ENCODE data around the gene SCN11A. TPM values are rescaled to one million over a fixed set of nuclear protein-coding genes. Genes with fewer than 3 reads are reported as not detected.
A peak's percentile ranks its signal among the peaks of the same experiment; 100 is the strongest.

SCN11A gene
- total and polyA plus RNA-seq, 2 of the 13 experiments (the other 11 are each of a cell fraction or from before 2014, with no cell fraction given): 0.02 to 0.11 TPM

DNA sequence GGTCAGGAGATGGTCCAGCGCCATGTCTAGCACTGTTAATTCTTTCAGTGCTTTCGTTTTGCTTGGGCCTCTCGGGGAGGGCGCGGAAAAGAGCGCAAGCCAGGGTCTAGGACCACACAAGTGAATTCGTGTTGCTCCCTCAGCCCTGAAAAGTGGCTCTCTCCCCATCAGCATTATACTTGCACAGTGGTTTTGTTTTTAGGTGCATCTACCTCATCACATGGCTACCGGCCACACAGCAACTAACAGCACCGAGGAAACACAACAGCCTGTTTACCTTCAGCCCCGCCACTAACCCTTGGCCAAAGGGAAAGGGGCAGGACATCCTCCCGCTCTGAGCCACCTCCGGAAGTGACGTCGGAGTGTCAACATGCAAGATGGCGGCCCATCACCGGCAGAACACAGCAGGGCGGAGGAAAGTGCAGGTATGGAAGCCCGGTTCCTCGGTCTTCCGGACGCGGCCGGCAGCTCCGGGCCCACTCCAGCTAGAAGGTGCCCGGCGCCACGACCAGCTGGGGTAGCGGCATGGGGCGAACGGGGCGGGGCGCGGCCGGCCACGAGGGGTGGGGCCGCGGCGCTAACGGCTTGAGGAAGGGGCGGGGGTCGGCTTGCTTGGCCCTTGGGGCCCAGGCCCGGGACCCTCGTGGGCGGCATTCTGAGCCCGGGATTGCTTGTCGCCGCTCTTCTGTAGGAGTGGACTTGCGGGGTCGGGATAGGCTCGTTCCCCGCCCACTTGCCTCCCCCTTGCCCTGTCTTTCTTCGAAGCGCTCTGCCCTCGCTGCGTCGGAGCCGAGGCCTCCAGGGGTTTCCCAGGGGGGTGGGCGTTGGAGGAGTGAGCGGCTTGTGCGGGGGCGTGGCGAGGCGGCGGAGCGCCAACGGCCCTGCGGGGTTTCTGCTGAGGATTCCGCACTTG lies at the start of gene SCN11A, which contains the start of gene WDR48 (continued):
- TF ChIP-seq, protein P1, sequence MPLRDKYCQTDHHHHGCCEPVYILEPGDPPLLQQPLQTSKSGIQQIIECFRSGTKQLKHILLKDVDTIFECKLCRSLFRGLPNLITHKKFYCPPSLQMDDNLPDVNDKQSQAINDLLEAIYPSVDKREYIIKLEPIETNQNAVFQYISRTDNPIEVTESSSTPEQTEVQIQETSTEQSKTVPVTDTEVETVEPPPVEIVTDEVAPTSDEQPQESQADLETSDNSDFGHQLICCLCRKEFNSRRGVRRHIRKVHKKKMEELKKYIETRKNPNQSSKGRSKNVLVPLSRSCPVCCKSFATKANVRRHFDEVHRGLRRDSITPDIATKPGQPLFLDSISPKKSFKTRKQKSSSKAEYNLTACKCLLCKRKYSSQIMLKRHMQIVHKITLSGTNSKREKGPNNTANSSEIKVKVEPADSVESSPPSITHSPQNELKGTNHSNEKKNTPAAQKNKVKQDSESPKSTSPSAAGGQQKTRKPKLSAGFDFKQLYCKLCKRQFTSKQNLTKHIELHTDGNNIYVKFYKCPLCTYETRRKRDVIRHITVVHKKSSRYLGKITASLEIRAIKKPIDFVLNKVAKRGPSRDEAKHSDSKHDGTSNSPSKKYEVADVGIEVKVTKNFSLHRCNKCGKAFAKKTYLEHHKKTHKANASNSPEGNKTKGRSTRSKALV (CRISPR knock-in tag; IDR thresholded peaks at IDR 0.05): peak; percentile 70; the same call in 1 of the 2 replicates
- TF ChIP-seq MZF1 (CRISPR knock-in tag; IDR thresholded peaks at IDR 0.05; ENCODE audit: borderline replicate concordance) (no peak), TGIF2 (CRISPR knock-in tag; IDR thresholded peaks at IDR 0.05) (peak; percentile 87; the same call in 1 of the 2 replicates), ZNF549 (CRISPR knock-in tag; IDR thresholded peaks at IDR 0.05) (no peak), ZNF333 (CRISPR knock-in tag; IDR thresholded peaks at IDR 0.05; ENCODE audit: borderline replicate concordance) (peak; percentile 9; the same call in 1 of the 2 replicates), REPIN1 (CRISPR knock-in tag; IDR thresholded peaks at IDR 0.05; ENCODE audit: borderline replicate concordance, low read depth) (peak; percentile 76; the same call in 1 of the 2 replicates), ZMYM2 (CRISPR knock-in tag; IDR thresholded peaks at IDR 0.05) (no peak), NFYC (CRISPR knock-in tag; IDR thresholded peaks at IDR 0.05) (no peak; the same call in 1 of the 2 replicates), SMARCE1 (IDR thresholded peaks at IDR 0.05; ENCODE audit: borderline replicate concordance) (no peak)
- TF ChIP-seq, protein P2, sequence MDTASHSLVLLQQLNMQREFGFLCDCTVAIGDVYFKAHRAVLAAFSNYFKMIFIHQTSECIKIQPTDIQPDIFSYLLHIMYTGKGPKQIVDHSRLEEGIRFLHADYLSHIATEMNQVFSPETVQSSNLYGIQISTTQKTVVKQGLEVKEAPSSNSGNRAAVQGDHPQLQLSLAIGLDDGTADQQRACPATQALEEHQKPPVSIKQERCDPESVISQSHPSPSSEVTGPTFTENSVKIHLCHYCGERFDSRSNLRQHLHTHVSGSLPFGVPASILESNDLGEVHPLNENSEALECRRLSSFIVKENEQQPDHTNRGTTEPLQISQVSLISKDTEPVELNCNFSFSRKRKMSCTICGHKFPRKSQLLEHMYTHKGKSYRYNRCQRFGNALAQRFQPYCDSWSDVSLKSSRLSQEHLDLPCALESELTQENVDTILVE (CRISPR knock-in tag; IDR thresholded peaks at IDR 0.05): peak; percentile 6; the same call in 1 of the 2 replicates
- TF ChIP-seq, protein P3, sequence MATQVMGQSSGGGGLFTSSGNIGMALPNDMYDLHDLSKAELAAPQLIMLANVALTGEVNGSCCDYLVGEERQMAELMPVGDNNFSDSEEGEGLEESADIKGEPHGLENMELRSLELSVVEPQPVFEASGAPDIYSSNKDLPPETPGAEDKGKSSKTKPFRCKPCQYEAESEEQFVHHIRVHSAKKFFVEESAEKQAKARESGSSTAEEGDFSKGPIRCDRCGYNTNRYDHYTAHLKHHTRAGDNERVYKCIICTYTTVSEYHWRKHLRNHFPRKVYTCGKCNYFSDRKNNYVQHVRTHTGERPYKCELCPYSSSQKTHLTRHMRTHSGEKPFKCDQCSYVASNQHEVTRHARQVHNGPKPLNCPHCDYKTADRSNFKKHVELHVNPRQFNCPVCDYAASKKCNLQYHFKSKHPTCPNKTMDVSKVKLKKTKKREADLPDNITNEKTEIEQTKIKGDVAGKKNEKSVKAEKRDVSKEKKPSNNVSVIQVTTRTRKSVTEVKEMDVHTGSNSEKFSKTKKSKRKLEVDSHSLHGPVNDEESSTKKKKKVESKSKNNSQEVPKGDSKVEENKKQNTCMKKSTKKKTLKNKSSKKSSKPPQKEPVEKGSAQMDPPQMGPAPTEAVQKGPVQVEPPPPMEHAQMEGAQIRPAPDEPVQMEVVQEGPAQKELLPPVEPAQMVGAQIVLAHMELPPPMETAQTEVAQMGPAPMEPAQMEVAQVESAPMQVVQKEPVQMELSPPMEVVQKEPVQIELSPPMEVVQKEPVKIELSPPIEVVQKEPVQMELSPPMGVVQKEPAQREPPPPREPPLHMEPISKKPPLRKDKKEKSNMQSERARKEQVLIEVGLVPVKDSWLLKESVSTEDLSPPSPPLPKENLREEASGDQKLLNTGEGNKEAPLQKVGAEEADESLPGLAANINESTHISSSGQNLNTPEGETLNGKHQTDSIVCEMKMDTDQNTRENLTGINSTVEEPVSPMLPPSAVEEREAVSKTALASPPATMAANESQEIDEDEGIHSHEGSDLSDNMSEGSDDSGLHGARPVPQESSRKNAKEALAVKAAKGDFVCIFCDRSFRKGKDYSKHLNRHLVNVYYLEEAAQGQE (IDR thresholded peaks at IDR 0.05; ENCODE audit: borderline replicate concordance in 1 of 2, low read depth in 1 of 2, low read length in 2 of 2): peak in 1 of 2 experiments; percentile 45; a peak in 1 of 4 replicates
- TF ChIP-seq, protein P4, sequence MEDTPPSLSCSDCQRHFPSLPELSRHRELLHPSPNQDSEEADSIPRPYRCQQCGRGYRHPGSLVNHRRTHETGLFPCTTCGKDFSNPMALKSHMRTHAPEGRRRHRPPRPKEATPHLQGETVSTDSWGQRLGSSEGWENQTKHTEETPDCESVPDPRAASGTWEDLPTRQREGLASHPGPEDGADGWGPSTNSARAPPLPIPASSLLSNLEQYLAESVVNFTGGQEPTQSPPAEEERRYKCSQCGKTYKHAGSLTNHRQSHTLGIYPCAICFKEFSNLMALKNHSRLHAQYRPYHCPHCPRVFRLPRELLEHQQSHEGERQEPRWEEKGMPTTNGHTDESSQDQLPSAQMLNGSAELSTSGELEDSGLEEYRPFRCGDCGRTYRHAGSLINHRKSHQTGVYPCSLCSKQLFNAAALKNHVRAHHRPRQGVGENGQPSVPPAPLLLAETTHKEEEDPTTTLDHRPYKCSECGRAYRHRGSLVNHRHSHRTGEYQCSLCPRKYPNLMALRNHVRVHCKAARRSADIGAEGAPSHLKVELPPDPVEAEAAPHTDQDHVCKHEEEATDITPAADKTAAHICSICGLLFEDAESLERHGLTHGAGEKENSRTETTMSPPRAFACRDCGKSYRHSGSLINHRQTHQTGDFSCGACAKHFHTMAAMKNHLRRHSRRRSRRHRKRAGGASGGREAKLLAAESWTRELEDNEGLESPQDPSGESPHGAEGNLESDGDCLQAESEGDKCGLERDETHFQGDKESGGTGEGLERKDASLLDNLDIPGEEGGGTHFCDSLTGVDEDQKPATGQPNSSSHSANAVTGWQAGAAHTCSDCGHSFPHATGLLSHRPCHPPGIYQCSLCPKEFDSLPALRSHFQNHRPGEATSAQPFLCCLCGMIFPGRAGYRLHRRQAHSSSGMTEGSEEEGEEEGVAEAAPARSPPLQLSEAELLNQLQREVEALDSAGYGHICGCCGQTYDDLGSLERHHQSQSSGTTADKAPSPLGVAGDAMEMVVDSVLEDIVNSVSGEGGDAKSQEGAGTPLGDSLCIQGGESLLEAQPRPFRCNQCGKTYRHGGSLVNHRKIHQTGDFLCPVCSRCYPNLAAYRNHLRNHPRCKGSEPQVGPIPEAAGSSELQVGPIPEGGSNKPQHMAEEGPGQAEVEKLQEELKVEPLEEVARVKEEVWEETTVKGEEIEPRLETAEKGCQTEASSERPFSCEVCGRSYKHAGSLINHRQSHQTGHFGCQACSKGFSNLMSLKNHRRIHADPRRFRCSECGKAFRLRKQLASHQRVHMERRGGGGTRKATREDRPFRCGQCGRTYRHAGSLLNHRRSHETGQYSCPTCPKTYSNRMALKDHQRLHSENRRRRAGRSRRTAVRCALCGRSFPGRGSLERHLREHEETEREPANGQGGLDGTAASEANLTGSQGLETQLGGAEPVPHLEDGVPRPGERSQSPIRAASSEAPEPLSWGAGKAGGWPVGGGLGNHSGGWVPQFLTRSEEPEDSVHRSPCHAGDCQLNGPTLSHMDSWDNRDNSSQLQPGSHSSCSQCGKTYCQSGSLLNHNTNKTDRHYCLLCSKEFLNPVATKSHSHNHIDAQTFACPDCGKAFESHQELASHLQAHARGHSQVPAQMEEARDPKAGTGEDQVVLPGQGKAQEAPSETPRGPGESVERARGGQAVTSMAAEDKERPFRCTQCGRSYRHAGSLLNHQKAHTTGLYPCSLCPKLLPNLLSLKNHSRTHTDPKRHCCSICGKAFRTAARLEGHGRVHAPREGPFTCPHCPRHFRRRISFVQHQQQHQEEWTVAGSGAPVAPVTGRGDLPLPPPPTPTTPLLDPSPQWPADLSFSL (CRISPR knock-in tag; IDR thresholded peaks at IDR 0.05): no peak
